Endothelial cell (in vitro differentiated cells): ENCODE data around the gene HAUS8. TPM values are rescaled to one million over a fixed set of nuclear protein-coding genes. Genes with fewer than 3 reads are reported as not detected.

Experiments used
- DNase-seq: peaks from one replicate; pipeline ENCODE4 v3.0.0; 2021; ENCODE audit warnings: low spot score
- H3K27ac Mint-ChIP-seq: one replicate; pipeline ENCODE4 v1.8.0; 2021; ENCODE audit warnings: mixed read lengths, inconsistent platforms; ENCODE audit not compliant: unreplicated experiment
- H3K27me3 Mint-ChIP-seq: one replicate; pipeline ENCODE4 v1.8.0; 2021; ENCODE audit warnings: mild to moderate bottlenecking, moderate library complexity, mixed read lengths, inconsistent platforms; ENCODE audit not compliant: unreplicated experiment
- H3K36me3 Mint-ChIP-seq: one replicate; pipeline ENCODE4 v1.8.0; 2021; ENCODE audit warnings: mild to moderate bottlenecking, low read depth, mixed read lengths, inconsistent platforms; ENCODE audit not compliant: unreplicated experiment
- H3K4me1 Mint-ChIP-seq: one replicate; pipeline ENCODE4 v1.8.0; 2021; ENCODE audit warnings: mild to moderate bottlenecking, mixed read lengths, inconsistent platforms; ENCODE audit not compliant: unreplicated experiment
- H3K4me3 Mint-ChIP-seq: one replicate; pipeline ENCODE4 v1.8.0; 2021; ENCODE audit warnings: mild to moderate bottlenecking, mixed read lengths, inconsistent platforms; ENCODE audit not compliant: unreplicated experiment
- H3K9me3 Mint-ChIP-seq: one replicate; pipeline ENCODE4 v1.8.0; 2021; ENCODE audit warnings: mixed read lengths, inconsistent platforms; ENCODE audit not compliant: unreplicated experiment
- total RNA-seq: library from RNA; stranded (reverse); fragmentation: NEBNext Ultra II Directional; extraction: Animal tissue kit (Norgen Biotek cat#: 25700); gene quantifications from one replicate; pipeline ENCODE4 v1.2.1, GENCODE V29; 2021; ENCODE audit not compliant: unreplicated experiment
- TF ChIP-seq, protein P1 (sequence below): fragments of 200-600 bp; sonication (generic); IDR thresholded peaks from one replicate; pipeline ENCODE4 v1.5.0; 2021; ENCODE audit warnings: antibody characterized with exemption; ENCODE audit not compliant: unreplicated experiment

Gene HAUS8
- total RNA-seq, 1 donor from 2014 or later = 6.9 TPM

DNA sequence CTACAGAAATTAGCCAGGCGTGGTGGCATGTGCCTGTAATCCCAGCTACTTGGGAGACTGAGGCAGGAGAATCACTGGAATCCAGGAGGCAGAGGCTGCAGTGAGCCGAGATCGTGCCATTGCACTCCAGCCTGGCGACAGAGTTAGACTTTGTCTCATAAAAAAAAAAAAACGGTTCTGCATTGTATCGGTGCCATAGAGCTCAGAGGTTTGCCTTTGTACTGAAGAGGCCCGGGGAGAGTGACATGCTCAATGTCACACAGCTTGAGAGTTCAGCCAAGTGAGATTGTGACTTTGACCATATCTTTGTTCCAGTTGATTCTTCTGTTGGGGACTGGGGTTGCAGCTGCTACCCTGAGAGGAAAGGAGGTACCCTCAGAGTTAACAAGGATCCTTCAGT lies 4.3 kb downstream of the HAUS8 start:
- H3K36me3 Mint-ChIP-seq = peaks cover 5% of the 10 kb centered on the region
- no peaks in the 10 kb centered on the region for H3K9me3 Mint-ChIP-seq
- H3K27ac Mint-ChIP-seq = no peak overlapping the region
- peaks cover 26% of the 10 kb centered on the region for H3K4me1 Mint-ChIP-seq
- H3K27me3 Mint-ChIP-seq = peaks cover 5% of the 10 kb centered on the region
- DNase-seq = no peak
- H3K4me3 Mint-ChIP-seq = no peak overlapping the region
- TF ChIP-seq, protein P1, sequence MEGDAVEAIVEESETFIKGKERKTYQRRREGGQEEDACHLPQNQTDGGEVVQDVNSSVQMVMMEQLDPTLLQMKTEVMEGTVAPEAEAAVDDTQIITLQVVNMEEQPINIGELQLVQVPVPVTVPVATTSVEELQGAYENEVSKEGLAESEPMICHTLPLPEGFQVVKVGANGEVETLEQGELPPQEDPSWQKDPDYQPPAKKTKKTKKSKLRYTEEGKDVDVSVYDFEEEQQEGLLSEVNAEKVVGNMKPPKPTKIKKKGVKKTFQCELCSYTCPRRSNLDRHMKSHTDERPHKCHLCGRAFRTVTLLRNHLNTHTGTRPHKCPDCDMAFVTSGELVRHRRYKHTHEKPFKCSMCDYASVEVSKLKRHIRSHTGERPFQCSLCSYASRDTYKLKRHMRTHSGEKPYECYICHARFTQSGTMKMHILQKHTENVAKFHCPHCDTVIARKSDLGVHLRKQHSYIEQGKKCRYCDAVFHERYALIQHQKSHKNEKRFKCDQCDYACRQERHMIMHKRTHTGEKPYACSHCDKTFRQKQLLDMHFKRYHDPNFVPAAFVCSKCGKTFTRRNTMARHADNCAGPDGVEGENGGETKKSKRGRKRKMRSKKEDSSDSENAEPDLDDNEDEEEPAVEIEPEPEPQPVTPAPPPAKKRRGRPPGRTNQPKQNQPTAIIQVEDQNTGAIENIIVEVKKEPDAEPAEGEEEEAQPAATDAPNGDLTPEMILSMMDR = no peak

DNA sequence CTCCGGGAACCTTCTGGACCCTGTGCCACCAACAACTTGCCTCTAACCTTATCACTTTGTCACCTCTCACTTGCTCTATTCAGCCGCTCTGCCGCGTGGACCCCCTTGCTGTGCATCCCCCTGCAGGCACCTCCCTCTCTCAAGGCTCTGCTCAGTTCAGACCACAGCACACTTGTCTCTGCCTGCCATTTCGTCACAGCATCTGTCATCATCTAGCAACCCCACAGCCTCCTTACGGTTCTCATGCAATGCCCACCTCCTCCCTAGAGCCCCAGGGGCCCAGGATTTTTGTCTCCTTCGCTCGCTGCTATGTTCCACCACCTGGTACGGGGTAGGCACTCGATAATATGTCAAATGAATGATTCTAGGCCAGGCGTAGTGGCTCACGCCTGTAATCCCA lies 4.8 kb downstream of the HAUS8 start:
- H3K4me1 Mint-ChIP-seq = peaks cover 24% of the 10 kb centered on the region
- no peak for DNase-seq
- H3K36me3 Mint-ChIP-seq = peaks cover 5% of the 10 kb centered on the region

DNA sequence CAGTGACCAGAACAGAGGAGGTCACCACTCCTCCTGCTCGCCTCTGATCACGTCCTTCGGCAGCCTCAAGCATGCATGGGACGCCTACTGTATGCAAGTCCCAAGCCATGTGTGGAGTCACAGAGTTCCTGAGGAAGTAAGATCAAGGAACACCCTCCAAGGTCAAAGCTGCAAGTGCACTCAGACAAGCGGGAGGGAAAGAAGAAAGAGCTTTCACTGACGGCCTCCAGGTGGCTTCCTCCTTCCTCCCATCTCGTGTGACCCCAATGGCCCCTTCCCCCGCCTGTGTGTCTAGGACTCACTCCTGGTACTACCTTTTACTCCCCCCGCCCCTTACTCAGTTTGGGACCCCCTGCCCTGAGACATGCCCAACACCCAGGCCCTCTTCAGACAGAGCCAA lies 6.1 kb downstream of the HAUS8 start:
- no peaks in the 10 kb centered on the region for H3K9me3 Mint-ChIP-seq
- no peak for DNase-seq
- H3K4me1 Mint-ChIP-seq = peaks cover 18% of the 10 kb centered on the region
- H3K27me3 Mint-ChIP-seq = peaks cover 5% of the 10 kb centered on the region
- H3K27ac Mint-ChIP-seq = no peak overlapping the region
- peaks cover 5% of the 10 kb centered on the region for H3K36me3 Mint-ChIP-seq
- no peak overlapping the region for H3K4me3 Mint-ChIP-seq
- TF ChIP-seq, protein P1 = no peak

More for the DNA sequence above, 4.8 kb downstream of the HAUS8 start:
- TF ChIP-seq, protein P1 = no peak
- Mint-ChIP-seq H3K4me3 (no peak overlapping the region), H3K27ac (no peak overlapping the region), H3K9me3 (no peaks in the 10 kb centered on the region), H3K27me3 (peaks cover 5% of the 10 kb centered on the region)

DNA sequence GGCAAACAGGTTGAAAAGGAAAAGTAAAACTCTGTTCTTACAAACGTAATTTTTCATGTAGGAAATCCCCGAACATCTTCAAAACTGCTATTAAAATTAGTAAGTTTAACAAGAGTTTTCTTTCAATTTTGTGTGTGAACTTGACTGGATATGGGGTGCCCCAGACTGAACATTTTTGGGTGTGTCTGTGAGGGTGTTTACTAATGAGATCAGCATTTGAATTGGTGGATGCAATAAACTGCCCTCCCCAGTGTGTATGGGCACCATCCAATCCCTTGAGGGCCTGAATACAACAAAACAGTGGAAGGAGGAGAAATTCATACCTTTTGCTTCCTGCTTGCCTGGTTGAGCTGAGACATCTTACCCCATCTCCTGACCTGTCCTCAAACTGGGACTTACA lies 11.8 kb downstream of the HAUS8 start:
- no peak for DNase-seq
- H3K4me3 Mint-ChIP-seq = no peak overlapping the region
- H3K36me3 Mint-ChIP-seq = peaks cover 21% of the 10 kb centered on the region
- TF ChIP-seq, protein P1 = no peak
- H3K27ac Mint-ChIP-seq = no peak overlapping the region
- peaks cover 2% of the 10 kb centered on the region for H3K9me3 Mint-ChIP-seq
- H3K4me1 Mint-ChIP-seq = no peaks in the 10 kb centered on the region
- no peaks in the 10 kb centered on the region for H3K27me3 Mint-ChIP-seq

DNA sequence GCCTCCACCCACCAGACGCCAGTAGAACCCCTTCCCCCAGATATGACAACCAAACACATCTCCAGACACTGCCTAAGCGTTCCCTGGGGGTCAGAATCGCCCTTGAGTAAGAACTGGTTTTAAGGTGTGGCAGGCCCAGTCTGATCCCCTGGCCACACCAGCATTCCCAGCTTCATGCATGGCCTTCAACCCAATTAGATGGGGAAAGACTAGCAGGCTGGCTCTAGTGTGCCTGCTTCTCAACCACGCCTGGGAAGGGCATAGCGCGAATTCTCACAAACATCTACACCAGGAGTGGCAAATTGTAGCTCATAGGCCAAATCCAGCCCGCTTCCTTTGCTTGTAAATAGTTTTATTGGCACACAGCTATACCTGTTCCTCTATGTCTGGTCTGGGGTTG lies 13.6 kb downstream of the HAUS8 start:
- Mint-ChIP-seq H3K4me3 (no peak overlapping the region), H3K36me3 (peaks cover 31% of the 10 kb centered on the region), H3K9me3 (peaks cover 7% of the 10 kb centered on the region), H3K4me1 (no peaks in the 10 kb centered on the region), H3K27ac (no peak overlapping the region), H3K27me3 (no peaks in the 10 kb centered on the region)
- TF ChIP-seq, protein P1 = no peak
- no peak for DNase-seq
